ENCODE data around the gene RNF214.

Gene RNF214

GRCh38 chr11:117219001-117219400 lies 13.5 kb upstream of the RNF214 start:
- H3K4me1 ChIP-seq (ENCODE audit: control insufficient read depth, insufficient read depth, low read length, poor library complexity, severe bottlenecking), result peaks cover 20% of the 10 kb centered on the region

GRCh38 chr11:117219455-117219854 lies 13.0 kb upstream of the RNF214 start:
- H3K4me3 ChIP-seq (ENCODE audit: extremely low read depth, insufficient read depth, low read length, poor library complexity, severe bottlenecking), result no peak overlapping the region
- H3K27ac ChIP-seq (ENCODE audit: low read depth, low read length, severe bottlenecking), result no peak overlapping the region
- 97% methylated on average over 8 of the region's 8 CpGs for WGBS, 2 experiments (ENCODE audit: insufficient coverage in 2 of 2)
- H3K36me3 ChIP-seq (ENCODE audit: control insufficient read depth, insufficient read depth, low read length), result peaks cover 83% of the 10 kb centered on the region
- peaks cover 20% of the 10 kb centered on the region for H3K4me1 ChIP-seq (ENCODE audit: control insufficient read depth, insufficient read depth, low read length, poor library complexity, severe bottlenecking)
- H3K9me3 ChIP-seq (ENCODE audit: control insufficient read depth, low read length), result no peaks in the 10 kb centered on the region

More at GRCh38 chr11:117219001-117219400, 13.5 kb upstream of the RNF214 start:
- WGBS, 2 experiments (ENCODE audit: insufficient coverage in 2 of 2), result 91 to 93% methylated on average over 9 of the region's 9 CpGs
- Histone ChIP-seq H3K4me3 (ENCODE audit: extremely low read depth, insufficient read depth, low read length, poor library complexity, severe bottlenecking) (no peak overlapping the region), H3K9me3 (ENCODE audit: control insufficient read depth, low read length) (no peaks in the 10 kb centered on the region), H3K36me3 (ENCODE audit: control insufficient read depth, insufficient read depth, low read length) (peaks cover 81% of the 10 kb centered on the region), H3K27ac (ENCODE audit: low read depth, low read length, severe bottlenecking) (no peak overlapping the region)

GRCh38 chr11:117219995-117220394 lies 12.5 kb upstream of the RNF214 start:
- Histone ChIP-seq H3K27ac (ENCODE audit: low read depth, low read length, severe bottlenecking) (no peak overlapping the region), H3K4me1 (ENCODE audit: control insufficient read depth, insufficient read depth, low read length, poor library complexity, severe bottlenecking) (peaks cover 20% of the 10 kb centered on the region), H3K9me3 (ENCODE audit: control insufficient read depth, low read length) (no peaks in the 10 kb centered on the region), H3K36me3 (ENCODE audit: control insufficient read depth, insufficient read depth, low read length) (peaks cover 82% of the 10 kb centered on the region), H3K4me3 (ENCODE audit: extremely low read depth, insufficient read depth, low read length, poor library complexity, severe bottlenecking) (no peak overlapping the region)
- 92 to 97% methylated on average over 4 of the region's 4 CpGs for WGBS, 2 experiments (ENCODE audit: insufficient coverage in 2 of 2)

DNA sequence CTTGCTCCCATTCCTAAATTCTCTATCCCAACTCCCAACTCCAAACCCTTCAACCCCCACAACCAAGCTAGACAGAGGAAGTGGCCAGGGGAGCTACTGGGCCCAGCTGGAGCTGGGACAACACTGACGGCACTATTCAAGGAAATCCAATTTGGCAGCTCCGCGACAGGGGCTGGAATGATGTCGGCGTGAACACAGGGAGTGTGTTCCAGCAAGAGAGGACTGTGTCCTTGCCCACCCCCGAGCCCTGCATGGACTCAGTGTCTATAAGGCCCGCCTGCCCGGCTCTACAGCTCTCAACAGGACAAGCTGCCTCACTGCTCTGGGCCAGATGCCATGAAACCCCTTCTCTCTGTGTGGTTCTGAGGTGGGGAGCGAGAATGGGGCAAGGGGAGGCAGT lies 11.9 kb upstream of the RNF214 start:
- peaks cover 20% of the 10 kb centered on the region for H3K4me1 ChIP-seq (ENCODE audit: control insufficient read depth, insufficient read depth, low read length, poor library complexity, severe bottlenecking)

GRCh38 chr11:117220999-117221774 lies 11.3 kb upstream of the RNF214 start:
- H3K36me3 ChIP-seq (ENCODE audit: control insufficient read depth, insufficient read depth, low read length), result peaks cover 86% of the 10 kb centered on the region
- no peak overlapping the region for H3K27ac ChIP-seq (ENCODE audit: low read depth, low read length, severe bottlenecking)
- no peak overlapping the region for H3K4me3 ChIP-seq (ENCODE audit: extremely low read depth, insufficient read depth, low read length, poor library complexity, severe bottlenecking)
- no peaks in the 10 kb centered on the region for H3K9me3 ChIP-seq (ENCODE audit: control insufficient read depth, low read length)
- peaks cover 20% of the 10 kb centered on the region for H3K4me1 ChIP-seq (ENCODE audit: control insufficient read depth, insufficient read depth, low read length, poor library complexity, severe bottlenecking)
- WGBS, 2 experiments (ENCODE audit: insufficient coverage in 2 of 2), result 84 to 93% methylated on average over 4 to 6 of the region's 7 CpGs

More for the DNA sequence above, 11.9 kb upstream of the RNF214 start:
- H3K27ac ChIP-seq (ENCODE audit: low read depth, low read length, severe bottlenecking), result no peak overlapping the region
- peaks cover 87% of the 10 kb centered on the region for H3K36me3 ChIP-seq (ENCODE audit: control insufficient read depth, insufficient read depth, low read length)
- WGBS, 2 experiments (ENCODE audit: insufficient coverage in 2 of 2), result 90 to 94% methylated on average over 8 to 9 of the region's 9 CpGs
- H3K4me3 ChIP-seq (ENCODE audit: extremely low read depth, insufficient read depth, low read length, poor library complexity, severe bottlenecking), result no peak overlapping the region
- no peaks in the 10 kb centered on the region for H3K9me3 ChIP-seq (ENCODE audit: control insufficient read depth, low read length)

DNA sequence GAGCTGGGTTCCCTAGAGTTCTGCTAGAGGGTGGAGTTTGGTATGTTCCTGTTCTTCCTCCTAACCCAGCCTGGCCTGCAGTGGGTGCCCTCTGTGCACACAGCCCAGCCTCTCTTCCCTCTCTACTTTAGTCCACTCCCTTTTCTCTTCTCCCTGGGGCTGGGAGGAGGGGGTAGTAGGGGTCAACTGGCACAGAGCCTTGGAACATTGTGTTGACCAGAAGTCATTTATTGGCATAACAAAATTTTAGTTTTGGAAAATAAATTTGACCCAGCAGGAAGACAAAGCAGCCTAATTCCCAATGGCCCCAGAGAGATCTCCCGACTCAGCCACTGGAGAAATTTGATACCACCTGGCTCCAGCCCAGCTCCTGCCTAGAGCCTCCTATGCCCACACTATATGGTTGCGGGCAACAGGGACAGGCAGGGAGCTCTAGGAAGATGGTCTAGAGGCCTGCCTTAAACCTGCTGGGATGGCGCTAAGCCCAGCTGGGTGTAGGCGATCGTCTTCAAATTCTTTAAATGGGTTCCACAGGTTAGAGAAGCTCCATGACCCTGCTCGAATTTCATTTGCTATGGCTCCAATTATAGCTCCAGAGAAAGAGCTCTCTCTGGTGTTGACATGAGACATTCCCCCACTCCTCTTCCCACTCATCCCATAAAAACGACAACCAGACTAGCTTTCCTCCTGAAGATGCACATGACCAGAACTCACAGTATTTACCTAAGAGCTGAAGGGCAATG lies 10.5 kb upstream of the RNF214 start:
- no peak overlapping the region for H3K27ac ChIP-seq (ENCODE audit: low read depth, low read length, severe bottlenecking)
- peaks cover 20% of the 10 kb centered on the region for H3K4me1 ChIP-seq (ENCODE audit: control insufficient read depth, insufficient read depth, low read length, poor library complexity, severe bottlenecking)
- peaks cover 82% of the 10 kb centered on the region for H3K36me3 ChIP-seq (ENCODE audit: control insufficient read depth, insufficient read depth, low read length)
- 83 to 88% methylated on average over 5 to 6 of the region's 7 CpGs for whole genome bisulfite sequencing, 2 experiments (ENCODE audit: insufficient coverage in 2 of 2)
- H3K9me3 ChIP-seq (ENCODE audit: control insufficient read depth, low read length), result no peaks in the 10 kb centered on the region
- H3K4me3 ChIP-seq (ENCODE audit: extremely low read depth, insufficient read depth, low read length, poor library complexity, severe bottlenecking), result no peak overlapping the region

DNA sequence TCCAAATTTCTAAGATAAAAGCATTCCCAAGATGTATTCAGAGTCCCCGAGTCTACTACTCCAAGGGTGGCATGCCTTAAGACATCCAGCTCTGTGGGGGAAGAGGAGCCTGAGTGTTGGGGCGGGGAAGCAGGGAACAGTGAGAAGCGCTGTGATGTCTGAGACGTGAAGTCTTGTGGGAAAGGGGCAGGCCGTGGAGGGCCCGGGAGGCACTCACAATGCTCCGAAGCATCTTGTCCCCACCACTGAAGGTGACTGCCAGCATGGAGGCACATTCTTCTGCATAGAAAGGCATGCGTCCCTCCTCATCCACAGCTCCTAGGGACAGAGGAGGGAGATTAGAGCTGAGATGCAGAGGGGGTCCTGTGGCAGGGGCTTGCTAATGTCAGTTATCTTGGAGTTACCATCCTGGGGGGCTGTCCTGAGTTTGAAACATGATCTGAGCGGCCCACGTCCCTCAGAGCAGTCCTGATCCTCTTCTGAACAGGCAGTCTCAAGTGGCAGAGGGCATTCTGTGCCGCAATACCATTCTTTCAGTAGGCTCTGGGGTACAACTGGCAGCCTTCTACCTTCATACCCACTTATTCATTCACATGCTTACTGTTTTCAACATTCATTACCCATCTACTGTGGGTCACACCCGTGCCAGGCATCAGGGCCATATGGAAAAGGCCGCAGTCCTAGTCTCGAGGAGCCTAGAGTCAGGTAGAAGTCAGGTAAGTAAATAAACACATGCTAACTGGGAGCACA lies 9.3 kb upstream of the RNF214 start:
- Histone ChIP-seq H3K9me3 (ENCODE audit: control insufficient read depth, low read length) (no peaks in the 10 kb centered on the region), H3K36me3 (ENCODE audit: control insufficient read depth, insufficient read depth, low read length) (peaks cover 86% of the 10 kb centered on the region), H3K4me1 (ENCODE audit: control insufficient read depth, insufficient read depth, low read length, poor library complexity, severe bottlenecking) (peaks cover 7% of the 10 kb centered on the region), H3K4me3 (ENCODE audit: extremely low read depth, insufficient read depth, low read length, poor library complexity, severe bottlenecking) (no peak overlapping the region), H3K27ac (ENCODE audit: low read depth, low read length, severe bottlenecking) (no peak overlapping the region)
- 93 to 95% methylated on average over 10 to 12 of the region's 14 CpGs for WGBS, 2 experiments (ENCODE audit: insufficient coverage in 2 of 2)

GRCh38 chr11:117223741-117224689 lies 8.5 kb upstream of the RNF214 start:
- 95 to 97% methylated on average over 13 of the region's 17 CpGs for WGBS, 2 experiments (ENCODE audit: insufficient coverage in 2 of 2)
- Histone ChIP-seq H3K4me3 (ENCODE audit: extremely low read depth, insufficient read depth, low read length, poor library complexity, severe bottlenecking) (no peak overlapping the region), H3K9me3 (ENCODE audit: control insufficient read depth, low read length) (no peaks in the 10 kb centered on the region), H3K36me3 (ENCODE audit: control insufficient read depth, insufficient read depth, low read length) (peaks cover 85% of the 10 kb centered on the region), H3K4me1 (ENCODE audit: control insufficient read depth, insufficient read depth, low read length, poor library complexity, severe bottlenecking) (no peaks in the 10 kb centered on the region), H3K27ac (ENCODE audit: low read depth, low read length, severe bottlenecking) (no peak overlapping the region)

DNA sequence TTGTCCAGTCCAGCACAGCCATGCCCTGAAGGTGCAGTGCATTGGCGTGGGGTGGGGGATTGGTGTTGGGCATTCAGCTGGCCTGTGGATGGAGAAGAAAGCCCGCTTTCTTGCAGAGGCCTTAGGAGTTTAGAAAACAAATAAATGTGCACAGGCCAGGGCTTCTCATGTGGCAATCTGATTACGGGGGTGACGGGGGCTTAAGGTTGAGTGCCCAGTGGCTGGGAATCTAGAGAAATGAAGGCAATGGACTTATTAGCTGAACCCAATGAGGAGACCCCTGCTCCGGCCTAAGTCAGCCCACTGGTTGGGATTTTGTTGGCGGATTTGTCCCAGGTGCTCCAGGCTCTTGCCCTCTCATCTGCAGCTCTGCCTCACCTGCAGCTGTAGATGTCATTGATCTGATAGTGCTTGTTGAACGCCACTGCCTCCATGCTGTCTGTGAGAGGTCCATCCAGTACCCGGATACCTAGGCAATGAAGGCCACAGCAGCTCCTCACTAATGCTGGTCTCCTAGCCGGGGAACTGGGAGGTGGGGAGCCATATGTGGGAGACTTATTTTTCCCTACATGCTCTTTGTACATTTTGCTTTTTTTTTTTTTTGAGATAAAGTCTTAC lies 6.8 kb upstream of the RNF214 start:
- H3K4me1 ChIP-seq (ENCODE audit: control insufficient read depth, insufficient read depth, low read length, poor library complexity, severe bottlenecking), result no peaks in the 10 kb centered on the region
- 97% methylated on average over 5 to 8 of the region's 9 CpGs for WGBS, 2 experiments (ENCODE audit: insufficient coverage in 2 of 2)
- H3K4me3 ChIP-seq (ENCODE audit: extremely low read depth, insufficient read depth, low read length, poor library complexity, severe bottlenecking), result no peak overlapping the region
- H3K27ac ChIP-seq (ENCODE audit: low read depth, low read length, severe bottlenecking), result no peak overlapping the region
- no peaks in the 10 kb centered on the region for H3K9me3 ChIP-seq (ENCODE audit: control insufficient read depth, low read length)
- H3K36me3 ChIP-seq (ENCODE audit: control insufficient read depth, insufficient read depth, low read length), result peaks cover 84% of the 10 kb centered on the region
